Activated CD8-positive, alpha-beta memory T cell treated with anti-CD3 and anti-CD28 coated beads, Interleukin-2, amount 50 U/mL, for 4 hours (primary cell): ENCODE data around the gene ZDHHC14.
"Not testable (repeated sequence)": the region's sequence is repeated elsewhere in the genome, so short reads cannot be mapped to it uniquely, and the experiment has no call there.

Source experiments
- DNase-seq: peaks from one replicate; pipeline ENCODE4 v3.0.0-alpha.2; 2020

ZDHHC14 gene

DNA sequence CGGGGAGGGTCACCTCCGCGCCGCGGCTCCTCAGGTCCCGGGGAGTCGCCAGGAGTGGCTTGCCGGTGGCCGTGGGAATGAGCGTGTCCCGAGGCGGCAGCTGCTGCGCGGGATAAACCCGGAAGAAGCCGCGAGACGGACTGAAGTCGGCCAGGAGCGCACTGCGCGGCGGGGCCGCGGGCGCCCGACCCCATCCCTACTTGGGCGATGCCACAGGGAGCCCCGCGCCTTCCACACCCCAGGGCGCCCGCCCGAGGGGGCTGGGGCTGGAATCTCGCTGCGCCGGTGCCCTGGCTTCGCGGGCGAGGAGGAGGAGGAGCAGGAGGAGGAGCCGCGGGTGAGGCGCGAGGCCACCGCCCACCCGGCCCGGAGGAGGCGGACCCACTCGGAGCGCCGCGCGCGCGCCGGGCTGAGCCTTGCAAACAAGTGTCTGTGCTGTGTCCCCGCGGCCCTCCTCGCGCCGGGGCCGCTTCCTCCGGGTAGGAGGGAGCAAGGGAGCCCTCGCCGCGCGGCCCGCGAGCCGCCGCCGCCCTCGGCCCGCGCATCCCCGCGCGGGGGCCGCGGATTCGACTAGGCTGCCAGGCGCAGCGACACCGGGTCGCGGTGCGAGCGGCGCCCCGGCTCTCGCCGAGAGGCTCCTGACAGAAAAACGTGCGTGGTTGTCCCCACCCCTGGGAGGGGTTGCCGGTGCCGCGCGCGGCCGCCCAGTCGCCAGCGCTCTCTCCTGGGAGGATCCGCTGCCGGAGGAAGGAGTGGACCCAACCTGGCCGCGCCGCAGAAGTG is at the start of gene ZDHHC14:
Gene ZDHHC14 (plus strand): TSS at position 412 of the 783 bp plus-strand sequence.
- peak; percentile 92 for DNase-seq

DNA sequence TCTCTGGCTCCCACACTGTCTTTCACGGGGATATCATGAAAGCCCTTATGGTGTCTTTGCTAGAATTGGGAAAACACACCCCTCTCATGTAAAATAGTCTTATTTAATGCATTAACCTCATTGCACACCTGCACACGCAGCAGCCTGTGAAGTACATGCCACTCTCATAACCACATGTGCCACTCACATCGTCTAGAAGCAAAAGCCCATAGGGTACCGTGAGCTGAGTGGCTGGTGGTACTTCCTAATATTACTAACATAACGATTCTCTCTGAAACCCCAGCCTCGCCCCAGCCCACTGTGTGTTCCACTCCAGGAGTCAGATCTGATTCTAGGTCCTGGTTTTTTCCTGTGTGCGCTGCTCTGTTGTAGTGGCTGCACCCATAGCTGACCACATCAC is 48.2 kb upstream of the ZDHHC14 start:
- no peak for DNase-seq

DNA sequence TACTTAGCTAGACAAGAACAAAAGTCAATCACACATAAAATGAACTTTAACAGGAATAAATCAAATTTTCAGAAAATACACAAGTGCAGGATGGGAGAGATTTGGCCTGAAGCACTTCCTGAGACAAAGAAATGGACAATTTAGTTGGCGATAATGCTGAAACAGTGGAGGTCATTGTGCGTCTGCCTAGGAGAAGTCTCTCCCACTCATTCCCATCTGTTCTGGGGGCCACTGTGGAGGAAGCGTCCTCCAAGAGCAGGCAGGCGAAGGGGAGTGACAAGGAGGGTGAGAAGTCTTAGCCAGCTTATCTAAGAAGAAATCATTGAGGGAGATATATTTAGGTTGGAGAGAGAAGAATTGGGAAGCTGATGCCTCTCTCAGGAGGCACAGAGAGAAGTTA is 47.5 kb upstream of the ZDHHC14 start:
- no peak for DNase-seq

DNA sequence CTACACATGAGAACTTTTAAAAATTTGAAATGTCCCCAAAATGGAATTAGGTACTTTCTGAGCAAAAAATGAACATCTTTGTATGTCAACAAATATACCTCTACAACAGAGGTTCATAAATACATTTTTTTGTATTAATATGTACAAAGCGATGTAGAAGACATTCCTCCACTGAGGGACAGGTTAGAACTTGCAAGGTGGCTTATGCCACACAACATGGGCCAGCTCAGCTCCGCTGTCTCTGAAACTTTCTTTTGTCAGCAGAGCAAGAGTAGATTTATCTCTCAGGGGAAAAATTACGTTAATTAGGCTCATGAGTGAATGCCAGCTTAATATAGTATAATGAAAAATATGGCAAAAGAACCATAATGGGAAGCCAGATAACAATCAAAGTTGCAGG is 47.0 kb upstream of the ZDHHC14 start:
- DNase-seq = no peak

DNA sequence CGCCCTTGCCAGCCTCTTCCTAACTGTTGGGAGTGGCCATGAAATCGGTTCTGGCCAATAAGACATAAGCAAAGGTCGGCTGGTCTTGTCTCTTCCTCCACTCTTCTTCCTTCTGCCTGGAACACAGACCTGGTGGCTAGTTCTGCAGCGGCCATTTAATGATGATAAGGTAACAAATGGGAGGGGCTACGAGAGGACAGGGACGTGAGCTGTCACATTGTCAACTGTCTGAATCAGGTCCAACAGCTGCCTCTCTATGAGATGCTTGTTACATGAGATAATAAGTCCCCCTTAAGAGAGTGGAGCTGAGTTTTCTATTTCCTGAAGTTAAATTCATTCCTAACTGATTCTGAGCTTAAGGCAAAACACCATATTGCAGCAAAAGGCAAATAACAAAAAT is 45.2 kb upstream of the ZDHHC14 start:
- DNase-seq = no peak

DNA sequence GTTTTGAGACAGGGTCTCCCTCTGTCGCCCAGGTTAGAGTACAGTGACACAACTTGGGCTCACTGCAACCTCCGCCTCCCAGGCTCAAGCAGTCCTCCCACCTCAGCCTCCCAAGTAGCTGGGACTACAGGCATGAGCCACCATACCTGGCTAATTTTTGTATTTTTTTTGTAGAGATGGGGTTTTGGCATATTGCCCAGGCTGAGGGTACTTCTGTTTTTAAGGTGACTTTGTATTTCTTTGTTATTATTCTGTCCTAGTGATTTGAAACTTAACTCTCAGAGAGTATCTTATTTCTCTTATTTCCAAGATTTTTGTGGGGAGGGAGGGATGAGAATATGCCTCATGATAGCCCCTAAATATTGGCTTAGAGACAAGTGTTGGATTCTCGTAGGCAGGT is 43.7 kb upstream of the ZDHHC14 start:
- DNase-seq = not testable (repeated sequence)

DNA sequence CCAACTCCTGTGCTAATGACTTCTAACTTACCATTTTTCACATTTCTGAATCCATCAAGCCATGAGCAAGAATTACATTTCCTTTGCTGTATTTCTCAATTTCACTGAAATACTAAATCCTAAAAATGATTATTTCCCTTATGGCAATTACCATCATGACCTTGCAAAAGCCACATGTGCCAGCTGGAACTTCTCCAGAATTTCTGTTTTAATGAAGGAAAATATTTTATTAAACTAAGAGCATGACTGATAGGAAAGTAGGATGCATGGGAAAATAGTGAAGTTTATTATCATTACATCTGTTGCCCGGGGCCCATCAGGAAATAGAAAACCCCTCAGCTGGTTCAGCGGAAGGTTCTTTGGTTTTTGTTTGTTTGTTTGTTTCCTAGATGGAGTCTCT is 43.2 kb upstream of the ZDHHC14 start:
- DNase-seq = no peak

DNA sequence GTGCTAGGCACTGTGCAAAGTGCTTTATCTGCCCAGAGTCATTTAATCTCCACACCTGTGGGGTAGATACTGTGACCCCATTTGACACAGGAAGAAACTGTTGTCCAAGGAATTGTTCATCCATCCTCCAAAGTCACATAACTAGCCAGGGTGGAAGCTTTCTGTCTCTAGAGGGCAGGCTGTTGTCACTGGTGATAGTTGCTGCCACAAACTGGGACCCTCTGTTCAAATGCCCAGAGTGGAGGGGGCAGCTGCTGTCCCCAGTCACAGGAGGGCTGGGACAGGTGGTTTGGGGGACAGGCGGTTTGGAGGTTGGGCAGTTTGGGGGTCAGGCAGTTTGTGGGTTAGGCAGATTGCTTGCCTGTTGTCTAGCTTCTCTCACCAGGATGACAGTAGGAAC is 41.6 kb upstream of the ZDHHC14 start:
- DNase-seq = no peak

DNA sequence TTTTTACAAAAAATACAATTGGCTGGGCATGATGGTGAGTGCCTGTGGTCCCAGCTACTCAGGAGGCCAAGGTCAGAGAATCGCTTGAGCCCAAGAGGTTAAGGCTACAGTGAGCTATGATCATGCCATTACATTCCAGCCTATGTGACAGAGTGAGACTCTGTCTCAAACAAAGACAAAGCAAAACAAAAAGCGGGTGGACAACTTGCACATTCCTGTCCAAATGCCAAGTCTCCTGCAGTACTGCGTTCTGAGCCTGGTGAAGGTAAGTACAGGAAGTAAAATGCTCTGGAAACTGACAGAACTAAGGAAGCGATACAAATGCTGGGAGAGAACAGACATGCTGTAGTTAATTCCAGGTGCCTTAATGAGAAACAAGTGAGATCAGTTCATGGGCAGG is 37.3 kb upstream of the ZDHHC14 start:
- no peak for DNase-seq

DNA sequence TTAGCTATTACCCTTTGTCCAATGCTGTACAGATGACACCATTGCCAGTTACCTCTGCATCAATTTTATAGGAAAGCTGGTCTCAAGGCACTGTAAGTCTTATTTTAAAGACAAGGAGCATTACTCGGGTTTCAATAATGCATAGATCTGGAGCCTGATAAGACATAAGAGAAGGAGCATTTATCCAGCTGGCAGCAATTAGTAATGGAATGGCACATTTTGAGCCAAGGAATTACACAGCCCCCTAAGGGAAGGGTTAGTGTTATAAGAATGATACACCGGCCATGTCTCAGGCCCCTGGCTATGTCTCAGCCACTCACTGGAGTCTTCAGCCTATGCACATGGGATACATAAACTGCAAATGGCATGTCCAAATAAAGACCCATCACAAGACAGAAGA is 34.6 kb upstream of the ZDHHC14 start:
- no peak for DNase-seq

DNA sequence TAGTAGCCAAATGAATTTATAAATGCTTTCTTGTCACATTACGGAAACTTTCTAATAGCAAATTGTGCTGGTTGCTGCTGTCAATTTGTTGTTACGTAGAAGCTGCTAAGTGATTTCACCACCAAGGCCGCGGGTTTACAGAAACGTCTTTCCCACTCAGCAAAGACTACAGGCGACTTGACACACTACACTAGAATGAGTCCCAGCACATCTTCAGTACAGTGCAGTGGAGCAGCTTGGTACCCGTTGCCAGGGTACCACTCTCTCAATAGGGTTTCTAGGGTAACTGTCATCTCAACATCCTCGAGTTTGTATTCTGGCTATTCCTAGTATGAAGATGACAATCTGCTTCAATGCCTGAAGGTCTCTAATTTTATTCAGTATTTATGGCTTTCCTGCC is 22.7 kb upstream of the ZDHHC14 start:
- DNase-seq = no peak

DNA sequence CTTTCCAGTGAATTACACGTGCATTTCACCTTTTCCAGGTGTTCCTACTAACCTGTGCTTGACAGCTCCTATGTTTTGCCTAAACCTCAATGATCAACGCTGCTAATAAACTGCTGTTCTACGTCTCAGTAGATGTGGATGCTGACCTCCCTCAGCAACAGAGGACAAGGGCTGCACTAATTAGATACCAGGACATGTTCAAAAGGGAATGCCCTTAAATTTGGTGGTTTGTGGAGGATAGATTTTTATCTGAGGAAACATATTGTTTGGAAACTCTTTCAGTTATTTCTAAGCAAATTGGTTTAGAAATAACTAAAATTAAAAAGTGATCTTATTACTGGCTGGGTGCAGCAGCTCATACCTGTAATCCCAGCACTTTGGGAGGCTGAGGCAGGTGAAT is 19.1 kb upstream of the ZDHHC14 start:
- no peak for DNase-seq

DNA sequence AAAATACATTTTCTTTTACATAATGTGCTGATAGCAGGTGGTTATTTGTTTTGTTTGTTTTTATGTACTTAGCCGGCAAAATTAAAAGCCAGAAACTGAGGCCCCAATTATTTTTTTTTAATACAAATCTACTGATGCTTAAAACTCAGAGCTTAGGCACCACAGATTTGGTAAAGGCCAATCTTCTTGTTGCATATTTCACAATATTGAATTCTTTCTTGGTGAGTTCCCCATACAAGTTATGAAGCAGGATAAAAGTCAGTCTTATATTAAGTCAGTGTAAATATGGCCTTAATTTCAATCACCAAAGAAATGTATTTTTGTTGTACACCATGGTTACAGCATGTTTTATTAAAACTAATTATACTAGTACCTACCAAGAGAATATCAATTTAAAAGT is 16.3 kb upstream of the ZDHHC14 start:
- no peak for DNase-seq

DNA sequence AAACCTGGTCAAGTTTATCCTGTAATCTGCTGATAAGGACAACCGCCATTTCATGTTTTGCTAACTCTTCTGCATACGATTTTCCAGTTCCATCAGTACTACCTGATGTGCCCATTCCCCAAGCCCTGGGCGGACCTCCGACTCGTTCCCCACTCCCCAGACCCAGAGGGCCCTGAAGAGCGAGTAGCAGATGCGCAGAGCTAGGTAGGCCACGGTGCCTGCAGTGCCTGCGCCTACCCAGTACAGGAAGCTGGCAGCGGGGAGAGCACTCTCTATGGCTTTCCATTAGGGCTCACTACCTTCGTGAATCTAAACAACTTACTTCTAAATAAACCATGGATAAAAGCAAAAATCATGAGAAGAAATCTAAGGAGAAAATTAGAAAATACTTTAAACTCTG is 14.3 kb upstream of the ZDHHC14 start:
- DNase-seq = no peak

DNA sequence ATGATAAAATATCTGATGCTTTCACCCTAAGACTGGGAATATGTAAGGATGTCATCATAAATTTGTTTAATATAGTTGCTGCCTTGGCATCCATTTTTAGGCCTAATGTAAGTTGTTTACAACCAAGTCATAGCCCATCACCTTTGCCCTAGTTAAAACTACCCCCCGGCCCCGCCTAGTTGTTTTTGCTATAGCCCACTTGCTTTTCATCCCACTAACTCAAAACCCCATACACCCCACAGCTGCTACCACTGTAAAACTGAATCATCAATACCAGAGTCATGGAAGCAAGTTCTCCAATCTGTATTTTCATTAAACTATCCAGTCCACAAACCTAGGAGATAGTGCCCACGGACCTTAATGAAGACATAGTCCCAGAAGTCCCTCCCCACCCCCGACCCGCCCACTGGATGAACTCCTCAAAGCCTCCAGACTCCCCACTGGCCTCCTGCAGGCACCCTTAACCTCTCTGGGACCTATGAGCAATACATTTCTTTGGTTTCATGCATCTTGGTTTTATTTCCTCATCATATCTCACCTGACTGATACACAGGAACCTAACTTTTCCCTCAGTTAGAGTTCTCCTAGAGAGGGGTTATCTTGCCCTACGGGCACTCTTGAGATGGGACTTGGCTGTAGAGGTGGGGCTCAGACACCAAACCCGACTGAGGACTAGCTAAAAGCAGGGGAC is 12.5 kb upstream of the ZDHHC14 start:
- no peak for DNase-seq

DNA sequence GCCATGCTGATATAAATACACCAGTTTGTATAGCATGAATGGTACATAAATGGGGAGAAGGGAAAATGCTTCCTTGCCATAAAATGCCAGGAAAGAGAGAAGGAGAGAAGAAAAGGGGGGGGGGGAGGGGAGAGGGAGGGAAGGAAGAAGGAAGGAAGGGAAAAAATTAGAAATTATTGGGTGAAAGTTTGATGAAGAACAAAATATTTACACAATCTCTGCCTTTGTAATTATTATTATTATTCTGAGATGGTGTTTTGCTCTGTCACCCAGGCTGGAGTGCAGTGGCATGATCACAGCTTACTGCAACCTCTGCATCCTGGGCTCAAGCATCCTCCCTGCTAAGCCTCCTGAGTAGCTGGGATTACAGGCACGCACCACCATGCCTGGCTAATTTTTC is 10.2 kb upstream of the ZDHHC14 start:
- DNase-seq = no peak

DNA sequence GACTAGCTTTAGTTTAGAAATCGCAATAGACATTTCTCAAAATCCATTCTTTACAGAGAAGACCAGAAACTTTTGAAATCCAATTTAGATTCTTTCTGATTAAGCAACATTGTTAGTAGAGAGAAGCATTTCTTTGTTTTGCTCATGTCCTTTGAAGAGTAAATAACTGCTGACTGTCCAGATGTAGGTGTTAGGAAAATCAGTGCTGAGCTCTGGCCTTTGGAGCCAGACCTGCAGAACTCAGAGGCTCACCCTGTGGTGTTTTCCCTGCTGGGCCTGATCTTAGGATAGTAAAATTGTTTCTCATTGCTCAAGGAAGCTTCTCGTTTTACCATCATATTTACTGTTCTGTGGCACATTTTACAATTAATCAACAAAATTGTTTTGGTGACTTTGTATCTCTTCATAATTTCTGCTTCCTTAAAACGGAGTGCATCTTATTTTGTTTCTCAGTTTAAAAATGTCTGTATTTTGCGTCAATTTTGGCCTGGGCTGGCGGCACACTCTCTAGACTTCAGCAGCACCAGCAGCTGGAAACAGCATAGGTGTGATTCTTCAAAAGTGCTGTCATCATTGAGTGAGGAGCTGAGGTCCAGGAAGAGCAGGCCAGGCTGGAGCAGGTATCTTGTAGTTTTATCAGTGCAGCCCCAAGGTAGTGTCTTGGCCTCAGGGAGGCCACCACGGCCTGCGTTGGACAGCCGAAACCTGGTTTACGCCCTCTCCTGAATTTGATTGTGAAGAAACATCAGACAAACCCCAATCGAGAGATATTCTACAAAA is 8.3 kb upstream of the ZDHHC14 start:
- no peak for DNase-seq

DNA sequence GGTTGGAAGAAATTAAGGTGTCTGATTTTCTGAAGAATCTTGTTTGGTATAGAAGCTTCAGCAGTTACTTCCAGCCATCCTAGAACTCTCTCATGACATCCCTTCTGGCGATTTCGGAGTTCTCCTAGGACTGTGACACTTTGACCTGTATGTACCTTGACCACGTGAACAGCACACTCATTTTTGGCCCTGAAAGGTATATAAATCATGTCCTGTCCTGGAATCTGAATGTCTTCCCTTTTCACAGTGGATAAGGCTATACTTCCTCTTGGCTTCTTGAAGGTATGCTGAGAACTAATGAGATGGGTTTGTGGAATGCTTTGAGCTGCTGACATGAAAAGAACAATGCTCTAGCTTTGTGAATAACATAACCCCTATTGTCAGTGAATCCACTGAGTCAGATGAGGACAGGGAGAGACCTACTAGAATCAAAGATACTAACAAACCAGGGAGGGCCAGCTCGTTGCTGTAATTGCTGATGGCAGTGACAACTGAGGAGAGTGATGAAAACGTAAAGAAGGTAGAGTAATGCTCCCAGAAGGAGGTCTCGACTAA is 6.0 kb upstream of the ZDHHC14 start:
- no peak for DNase-seq

DNA sequence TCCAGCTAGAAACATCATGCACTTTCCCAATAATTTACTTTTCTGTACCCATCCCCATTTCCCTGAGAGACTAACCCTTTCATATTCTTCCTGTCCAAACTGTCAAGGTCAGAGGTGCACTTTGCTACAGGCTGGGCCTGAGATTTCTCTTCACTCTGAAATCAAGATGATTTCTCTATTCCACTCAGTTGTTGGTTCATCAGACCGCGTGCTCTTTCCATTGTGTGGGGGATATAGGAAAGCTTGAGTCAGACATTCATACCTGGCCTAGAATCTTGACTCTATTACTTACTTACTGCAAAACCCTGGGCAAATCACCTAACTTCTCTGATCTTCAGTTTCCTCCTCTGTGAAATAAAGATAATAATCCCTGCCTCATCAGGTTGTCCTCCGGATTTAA is 4.7 kb upstream of the ZDHHC14 start:
- no peak for DNase-seq

DNA sequence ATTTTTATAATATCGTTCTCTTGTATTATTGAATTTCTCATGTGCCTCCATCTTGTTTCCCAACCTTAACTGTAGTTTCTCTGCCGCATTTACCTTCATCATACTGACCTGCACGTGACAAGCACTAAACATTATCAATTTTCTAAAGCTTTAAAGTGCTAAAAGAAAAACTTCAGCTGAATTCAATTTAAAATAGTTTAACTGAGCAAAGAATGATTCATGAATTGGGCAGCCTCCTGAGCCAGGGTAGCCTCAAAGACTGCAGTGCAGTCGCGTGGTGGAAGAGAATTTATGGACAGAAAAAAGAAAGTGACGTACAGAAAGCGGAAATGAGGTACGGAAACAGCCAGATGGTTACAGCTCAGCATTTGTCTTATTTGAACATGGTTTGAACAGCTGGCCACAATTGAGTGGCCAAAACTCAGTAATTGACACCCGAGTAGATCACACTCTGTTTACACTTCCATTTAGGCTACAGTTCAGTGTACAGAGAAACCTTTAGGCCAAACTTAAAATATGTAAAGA is 4.2 kb upstream of the ZDHHC14 start:
- no peak for DNase-seq

DNA sequence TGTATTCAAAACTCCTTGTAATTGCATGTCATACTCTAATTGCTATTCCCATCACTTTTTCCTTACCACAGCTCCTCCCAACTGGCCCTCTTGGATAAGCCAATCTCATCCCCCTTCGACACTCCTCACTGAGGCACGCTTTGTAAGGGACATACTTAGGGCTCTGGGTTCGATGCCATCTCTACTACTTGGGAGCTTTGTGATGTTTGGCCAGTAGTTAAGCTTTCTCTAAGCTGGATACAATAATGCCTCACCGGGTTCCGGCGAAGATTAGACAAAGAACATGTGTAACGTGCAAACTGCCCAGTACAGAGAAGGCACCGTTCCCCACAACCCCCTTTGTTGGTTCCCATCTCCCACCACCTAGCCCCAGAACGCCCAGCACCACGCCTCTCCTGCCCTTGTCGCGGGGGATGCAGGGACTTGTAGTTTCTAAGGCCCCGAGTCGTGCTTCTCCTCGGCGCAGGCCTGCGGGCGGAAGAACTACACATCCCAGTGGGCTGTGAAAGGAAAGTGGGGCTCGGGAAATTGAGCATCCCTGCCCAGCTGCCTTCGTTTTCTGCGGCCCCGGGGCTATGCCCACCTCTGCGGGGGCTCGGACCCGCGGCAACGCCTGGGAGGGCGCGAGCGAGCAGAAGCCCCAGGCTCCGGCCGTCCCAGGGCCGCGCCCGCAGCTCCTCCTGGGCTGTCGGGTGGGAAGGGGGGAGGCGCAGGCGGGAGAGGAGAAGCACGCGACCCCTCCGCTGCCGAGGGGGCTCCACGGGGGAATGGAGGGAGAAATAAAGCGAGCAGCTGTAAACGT is 1.1 kb upstream of the ZDHHC14 start:
- DNase-seq = peak; percentile 88

DNA sequence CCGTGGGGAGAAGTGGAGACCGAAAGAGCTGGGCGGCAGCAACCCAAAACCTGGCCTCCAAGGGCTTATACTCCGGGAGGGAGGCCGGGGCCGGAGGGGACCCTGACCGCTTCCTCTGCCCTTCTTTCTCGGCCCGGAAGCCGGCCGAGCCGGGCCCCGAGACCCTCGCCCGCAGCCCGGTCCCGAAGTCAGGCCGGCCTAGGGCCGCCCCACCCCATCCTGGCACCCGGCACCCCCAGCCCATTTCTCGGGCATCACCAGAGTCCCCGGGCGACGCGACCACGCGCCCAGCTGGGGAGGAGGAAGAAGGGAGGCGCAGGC is 572 bp upstream of the ZDHHC14 start:
- no peak for DNase-seq
